ENCODE data around the gene FAM174C. TPM values are rescaled to one million over a fixed set of nuclear protein-coding genes. Genes with fewer than 3 reads are reported as not detected.

The FAM174C gene
- total and polyA plus RNA-seq, 2 of the 8 experiments (the other 6 are each of a cell fraction or from before 2014, with no cell fraction given) = 44.5 to 125 TPM

DNA sequence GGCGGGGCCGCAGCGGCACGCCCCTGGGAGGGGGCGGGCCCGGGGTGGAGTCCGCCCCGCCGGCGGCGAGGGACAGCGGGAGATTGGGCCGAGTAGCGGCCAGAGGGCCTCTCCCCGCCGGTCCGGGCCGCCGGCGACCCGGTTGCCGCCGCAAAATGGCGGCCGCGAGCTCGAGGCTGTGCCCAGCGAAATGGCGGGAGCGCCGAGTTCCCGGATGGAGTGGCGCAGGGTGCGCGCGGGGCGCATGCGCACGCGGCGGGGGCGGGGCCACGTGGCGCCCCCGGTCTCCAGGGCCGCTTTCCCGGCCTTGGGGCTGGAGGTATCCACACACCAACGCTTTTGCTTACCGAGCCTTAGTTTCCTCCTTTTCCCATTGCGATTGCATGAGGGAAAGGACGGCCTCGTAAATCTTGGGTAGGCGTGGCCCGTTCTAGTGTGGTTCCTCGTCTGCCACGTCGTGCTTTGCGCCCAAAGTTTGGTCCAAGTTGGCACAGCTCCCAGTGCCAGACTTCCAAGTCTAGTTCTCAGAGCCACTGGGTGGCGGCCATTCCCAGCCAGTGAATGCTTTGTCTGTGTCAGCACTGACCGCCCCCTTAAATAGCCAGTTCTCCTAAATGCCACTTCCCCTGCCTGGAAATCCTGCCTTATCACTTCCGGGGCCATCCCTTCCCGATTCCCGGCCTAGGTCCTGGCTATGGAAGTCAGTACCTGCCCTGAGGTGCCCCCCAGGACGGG lies 5.7 kb upstream of the FAM174C start (continued):
- TF ChIP-seq ATF3 (IDR thresholded peaks at IDR 0.05; ENCODE audit: insufficient read depth, low read depth, low read length) (0 out of 2 replicates have a peak, but pooled peaks have one; percentile 39), TAF1 (IDR thresholded peaks at IDR 0.05; ENCODE audit: low read depth, low read length) (peak; percentile 86; the same call in 1 of the 2 replicates)

All from H1 (cell line).